Measurements from ENCODE around the gene NAPSA. TPM values are rescaled to one million over a fixed set of nuclear protein-coding genes. Genes with fewer than 3 reads are reported as not detected.
A peak's percentile ranks its signal among the peaks of the same experiment; 100 is the strongest.

The NAPSA gene
- total and polyA plus RNA-seq, 10 of the 15 experiments (the other 5 are each of a cell fraction or from before 2014, with no cell fraction given) = 6.7 to 45.4 (median 17.1) TPM

- CTCF ChIA-PET = interaction anchor here (0.6 to 6.2 kb wide), 9 partner anchors 9 to 103 kb away, joined by 3 to 120 read pairs (median 15); partner anchors contain the start of genes NAPSA, NR1H2 and SPIB
- Histone ChIP-seq H3K9me3 (replicated peaks; ENCODE audit: control insufficient read depth, insufficient read depth, low read length) (peaks cover 2% of the 10 kb centered on the region; the same call in 2 of the 3 replicates), H3K9ac (ENCODE audit: control insufficient read depth, insufficient read depth, low read length) (peak overlapping the region; percentile 23; the same call in 1 of the 2 replicates), H3K27me3 (replicated peaks in 1 of 2; ENCODE audit: control insufficient read depth in 2 of 2, insufficient read depth in 2 of 2, low read length in 1 of 2) (no peaks in the 10 kb centered on the region), H3K4me3 (peak overlapping the region; percentile 45; the same call in 1 of the 2 replicates), H3K4me2 (ENCODE audit: control insufficient read depth, insufficient read depth) (peak overlapping the region; percentile 100), H3K36me3 (ENCODE audit: control insufficient read depth in 2 of 2, insufficient read depth in 2 of 2, low read length in 1 of 2) (no peaks in the 10 kb centered on the region), H3K27ac (ENCODE audit: control insufficient read depth, insufficient read depth) (peak overlapping the region; percentile 95), H3K79me2 (ENCODE audit: control insufficient read depth, insufficient read depth, low read length) (no peaks in the 10 kb centered on the region), H2AFZ (ENCODE audit: control insufficient read depth, low read depth, low read length) (peak overlapping the region; percentile 81), H3K4me1 (ENCODE audit: control insufficient read depth, insufficient read depth, low read length) (peaks cover 51% of the 10 kb centered on the region), H4K20me1 (ENCODE audit: control insufficient read depth, insufficient read depth) (no peaks in the 10 kb centered on the region)
- BruUV-seq (replicated peaks) = TSS peak; percentile 87
- in situ Hi-C loops (cut with MboI) = loop anchor here (5.0 to 10.0 kb wide), 2 partner anchors 429 to 536 kb away; no protein-coding TSS in a partner anchor
- DNase-seq (ENCODE audit: low read depth, low spot score) (peak; percentile 48), ATAC-seq (peak; percentile 57), FAIRE-seq (no peak)
- SMC1A ChIA-PET (ENCODE audit: uncharacterized antibody, unreplicated experiment) = interaction anchor here (1.6 to 3.8 kb wide), 7 partner anchors 9 to 103 kb away, joined by 6 to 68 read pairs (median 16); partner anchors contain the start of genes KCNC3 and NAPSA
- RAD21 ChIA-PET (ENCODE audit: unreplicated experiment) = interaction anchor here (1.2 to 3.7 kb wide), 7 partner anchors 8 to 103 kb away, joined by 4 to 72 read pairs (median 18); partner anchors contain the start of genes NAPSA and NR1H2
- intact Hi-C loops (cut with micrococcal nuclease; ENCODE audit: unreplicated experiment) = loop anchor here (5.0 to 10.0 kb wide), 3 partner anchors 176 to 536 kb away; no protein-coding TSS in a partner anchor
- 12% methylated on average over 51 of the region's 54 CpGs for WGBS (ENCODE audit: insufficient coverage, insufficient replicate concordance, low lambda C conversion rate, missing lambda C conversion rate)
- POLR2A ChIA-PET = interaction anchor here (0.5 to 3.0 kb wide), 9 partner anchors 8 to 460 kb away, joined by 3 to 18 read pairs (median 7); partner anchors contain the start of genes NAPSA and SPIB
- TF ChIP-seq RELB (IDR thresholded peaks at IDR 0.05; ENCODE audit: low read depth) (no peak), CREM (IDR thresholded peaks at IDR 0.05; ENCODE audit: low read depth) (peak; percentile 99), YY1 (IDR thresholded peaks at IDR 0.05; ENCODE audit: low read depth, low read length) (peak; percentile 85), MAX (IDR thresholded peaks at IDR 0.05; ENCODE audit: low read depth, low read length) (peak; percentile 71; the same call in 1 of the 2 replicates), GABPA (IDR thresholded peaks at IDR 0.05; ENCODE audit: low read depth) (no peak), IKZF1 (conservative IDR thresholded peaks at IDR 0.05) (peak; percentile 31), EP300 (IDR thresholded peaks at IDR 0.05; ENCODE audit: borderline replicate concordance in 1 of 2, control insufficient read depth in 1 of 2, low read depth in 2 of 2, low read length in 2 of 2) (no peak), SMC3 (IDR thresholded peaks at IDR 0.05; ENCODE audit: borderline replicate concordance, low read length) (no peak), SREBF2 (IDR thresholded peaks at IDR 0.05; ENCODE audit: low read length) (no peak), PKNOX1 (IDR thresholded peaks at IDR 0.05) (peak; percentile 28; the same call in 1 of the 2 replicates), ASH2L (IDR thresholded peaks at IDR 0.05; ENCODE audit: borderline replicate concordance, low read depth) (no peak), RAD51 (IDR thresholded peaks at IDR 0.05) (0 out of 2 replicates have a peak, but pooled peaks have one; percentile 35), SIN3A (IDR thresholded peaks at IDR 0.05; ENCODE audit: low read depth, low read length) (no peak; the same call in 1 of the 2 replicates), NFXL1 (IDR thresholded peaks at IDR 0.05; ENCODE audit: borderline replicate concordance) (no peak), RFX5 (IDR thresholded peaks at IDR 0.05; ENCODE audit: low read depth, low read length) (0 out of 2 replicates have a peak, but pooled peaks have one; percentile 11), MLLT1 (IDR thresholded peaks at IDR 0.05) (peak; percentile 68; the same call in 1 of the 2 replicates), POLR2AphosphoS2 (IDR thresholded peaks at IDR 0.05; ENCODE audit: low read depth, low read length) (0 out of 2 replicates have a peak, but pooled peaks have one; percentile 11), TARDBP (IDR thresholded peaks at IDR 0.05; ENCODE audit: borderline replicate concordance) (no peak)
These were observed 6.7 kb downstream of the NAPSA start for GRCh38 chr19:50358483-50359327.

Measured in GM12878 (cell line).